SH-SY5Y (cell line): ENCODE measurements around the gene IVD.

ENCODE experiments used
- GATA2 ChIP-seq: IDR thresholded peaks from 2 replicates; pipeline ENCODE4 v1.6.1; 2011; ENCODE audit warnings: mild to moderate bottlenecking, low read depth, low read length
- GATA3 ChIP-seq: IDR thresholded peaks from 2 replicates; pipeline ENCODE4 v1.6.1; 2011; ENCODE audit warnings: low read depth, mild to moderate bottlenecking, low read length, moderate library complexity

The IVD gene

GRCh38 chr15:40386480-40386879 is 19.1 kb upstream of the IVD start:
- TF ChIP-seq GATA2, result no peak
- no peak for TF ChIP-seq GATA3

GRCh38 chr15:40388941-40389823 is 16.4 kb upstream of the IVD start:
- TF ChIP-seq GATA3 (no peak), GATA2 (no peak)

- TF ChIP-seq GATA3, result no peak
- no peak for TF ChIP-seq GATA2
These were observed 15.6 kb upstream of the IVD start for GRCh38 chr15:40389824-40390595.

GRCh38 chr15:40392986-40393948 is 12.3 kb upstream of the IVD start:
- TF ChIP-seq GATA3, result no peak
- TF ChIP-seq GATA2, result no peak

- no peak for TF ChIP-seq GATA2
- no peak for TF ChIP-seq GATA3
These were observed 7.7 kb upstream of the IVD start for GRCh38 chr15:40397688-40398412.

DNA sequence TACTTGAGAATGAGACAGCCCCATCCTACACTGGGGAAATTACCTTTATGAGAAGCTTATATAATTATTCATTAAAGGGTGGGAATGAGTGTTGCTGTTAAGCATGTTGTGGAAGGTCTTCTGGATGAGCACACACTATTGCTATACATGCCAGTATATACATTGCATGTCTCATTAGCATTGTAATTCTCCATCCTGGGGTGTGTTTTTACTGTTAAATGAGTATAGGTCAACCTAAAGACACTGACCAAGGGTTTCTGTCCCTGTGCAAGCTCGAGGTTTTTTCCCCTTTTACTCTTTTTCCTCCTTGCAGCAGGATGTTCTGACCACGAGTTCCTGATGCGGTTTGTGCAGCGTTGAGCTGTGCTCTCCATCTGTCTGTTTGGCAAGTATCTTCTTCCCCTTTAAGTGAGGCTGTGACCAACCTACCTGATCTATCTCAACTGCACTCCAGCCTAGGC is 7.2 kb upstream of the IVD start:
- TF ChIP-seq GATA3, result no peak
- no peak for TF ChIP-seq GATA2

DNA sequence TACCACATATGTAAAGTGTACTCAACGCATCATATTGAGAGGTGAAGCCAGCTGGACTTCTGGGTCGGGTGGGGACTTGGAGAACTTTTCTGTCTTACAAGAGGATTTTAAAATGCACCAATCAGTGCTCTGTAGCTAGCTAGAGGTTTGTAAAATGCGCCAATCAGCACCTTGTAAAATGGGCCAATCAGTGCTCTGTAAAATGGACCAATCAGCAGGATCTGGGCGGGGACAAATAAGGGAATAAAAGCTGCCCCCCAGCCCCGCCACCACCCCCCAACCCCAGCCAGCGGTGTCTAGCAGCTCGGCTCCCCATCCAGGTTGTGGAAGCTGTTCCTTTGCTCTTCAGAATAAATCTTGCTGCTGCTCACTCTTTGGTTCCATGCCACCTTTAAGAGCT is 6.2 kb upstream of the IVD start:
- TF ChIP-seq GATA2 (no peak), GATA3 (no peak)

GRCh38 chr15:40407330-40407990 is 1.9 kb downstream of the IVD start:
- TF ChIP-seq GATA3 (no peak), GATA2 (no peak)

DNA sequence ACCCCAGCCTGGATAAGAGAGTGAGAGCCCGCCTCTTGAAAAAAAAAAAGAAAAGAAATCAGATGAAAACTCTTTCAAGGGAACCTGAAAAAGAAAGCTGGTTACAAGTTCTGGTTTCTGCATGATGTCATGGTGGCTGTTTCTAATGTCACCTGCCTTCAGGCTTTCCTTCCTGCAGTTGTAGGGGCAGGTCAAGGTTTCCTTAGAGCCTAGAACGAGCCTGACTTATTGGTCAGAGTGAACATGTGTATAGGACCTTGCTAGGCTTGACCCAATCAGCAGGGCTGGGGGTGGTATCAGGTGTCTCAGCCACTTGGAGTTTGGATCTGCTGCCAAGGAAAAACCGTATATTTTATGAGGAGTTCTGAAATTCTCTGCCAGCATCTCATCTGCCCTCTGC is 3.8 kb downstream of the IVD start:
- no peak for TF ChIP-seq GATA3
- TF ChIP-seq GATA2, result no peak

GRCh38 chr15:40410476-40410875 is 4.9 kb downstream of the IVD start:
- TF ChIP-seq GATA3, result no peak

- no peak for TF ChIP-seq GATA2
- no peak for TF ChIP-seq GATA3
These were observed 6.6 kb downstream of the IVD start for GRCh38 chr15:40412095-40412759.

- TF ChIP-seq GATA2 (no peak), GATA3 (no peak)
These were observed 7.4 kb downstream of the IVD start for GRCh38 chr15:40413036-40413435.

DNA sequence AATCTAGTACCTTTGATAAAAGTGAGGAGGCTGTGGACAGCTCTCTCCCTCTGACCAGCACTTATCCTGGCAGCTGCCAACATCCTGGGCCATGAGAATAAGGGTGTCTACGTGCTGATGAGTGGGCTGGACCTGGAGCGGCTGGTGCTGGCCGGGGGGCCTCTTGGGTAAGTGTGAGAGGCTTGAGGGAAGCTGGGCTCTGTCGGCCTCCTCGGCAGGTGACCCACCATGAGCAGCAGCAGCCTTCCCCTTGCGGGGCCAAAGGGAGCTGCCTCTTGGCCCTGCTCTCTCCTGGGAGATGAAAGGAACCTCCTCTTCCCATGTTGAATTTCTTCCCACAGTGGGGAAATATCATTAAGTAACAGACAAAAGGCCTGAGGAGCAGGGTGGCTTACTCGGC is 9.2 kb downstream of the IVD start:
- TF ChIP-seq GATA3, result no peak
- no peak for TF ChIP-seq GATA2
